Measurements from ENCODE around the gene LETM1. TPM values are rescaled to one million over a fixed set of nuclear protein-coding genes. Genes with fewer than 3 reads are reported as not detected.

LETM1 gene
- total and polyA plus RNA-seq, 4 experiments from 2014 or later = 6.5 to 42.8 (median 25.5) TPM

DNA sequence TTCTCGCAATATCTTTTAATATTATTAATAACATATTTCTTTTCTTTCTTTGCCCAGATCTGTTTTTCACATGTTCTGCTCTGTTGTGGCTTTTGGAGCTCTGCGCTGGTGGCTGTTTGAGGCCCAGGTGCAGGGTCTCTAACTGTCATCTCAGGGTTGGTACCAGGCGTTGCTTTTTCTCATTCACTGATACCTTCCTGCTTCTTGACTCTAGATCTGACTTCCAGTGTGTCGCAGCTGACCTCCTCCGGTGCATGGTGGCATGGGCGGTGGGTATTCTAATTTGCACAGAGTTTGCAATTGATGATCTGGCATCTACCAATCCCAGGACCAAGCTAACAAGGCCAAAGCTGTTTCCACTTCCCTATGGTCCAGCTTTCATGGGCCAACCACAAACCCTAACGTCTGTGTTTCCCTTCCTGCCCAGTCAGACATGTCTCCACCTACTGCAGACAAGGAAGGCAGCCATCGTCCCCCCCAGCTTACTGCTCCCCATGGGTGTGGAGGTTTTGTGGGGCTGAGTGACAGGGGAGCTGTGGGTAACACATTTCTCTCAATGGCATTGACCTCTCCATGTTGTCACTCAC is 25.2 kb downstream of the LETM1 start:
- intact Hi-C loops (cut with micrococcal nuclease) = no loop called here
- Mint-ChIP-seq H3K4me1 (peaks cover 0 to 7% (median 3%) of the 10 kb centered on the region in 4 donors), H3K9me3 (peaks cover 0 to 1% (median 0%) of the 10 kb centered on the region in 8 donors), H3K27me3 (no peaks in the 10 kb centered on the region), H3K27ac (peak overlapping the region in 2 of 7 donors; percentile 19 to 71), H3K36me3 (peaks cover 42 to 53% of the 10 kb centered on the region in 2 donors), H3K4me3 (no peak overlapping the region)
- Histone ChIP-seq H3K27ac (ENCODE audit: low read depth, low read length) (no peak overlapping the region), H3K4me3 (ENCODE audit: low read length in 2 of 2) (no peak overlapping the region), H3K9me3 (ENCODE audit: control insufficient read depth in 1 of 2, low read length in 2 of 2) (no peaks in the 10 kb centered on the region), H3K36me3 (ENCODE audit: insufficient read depth, low read length) (peaks cover 57% of the 10 kb centered on the region), H3K4me1 (ENCODE audit: insufficient read depth, low read length) (no peaks in the 10 kb centered on the region), H3K27me3 (ENCODE audit: insufficient read depth, low read length) (no peaks in the 10 kb centered on the region)
- DNase-seq = no peak
- POLR2A ChIA-PET (ENCODE audit: partially characterized antibody) = no interaction called here
- CTCF ChIA-PET (ENCODE audit: partially characterized antibody) = no interaction called here

DNA sequence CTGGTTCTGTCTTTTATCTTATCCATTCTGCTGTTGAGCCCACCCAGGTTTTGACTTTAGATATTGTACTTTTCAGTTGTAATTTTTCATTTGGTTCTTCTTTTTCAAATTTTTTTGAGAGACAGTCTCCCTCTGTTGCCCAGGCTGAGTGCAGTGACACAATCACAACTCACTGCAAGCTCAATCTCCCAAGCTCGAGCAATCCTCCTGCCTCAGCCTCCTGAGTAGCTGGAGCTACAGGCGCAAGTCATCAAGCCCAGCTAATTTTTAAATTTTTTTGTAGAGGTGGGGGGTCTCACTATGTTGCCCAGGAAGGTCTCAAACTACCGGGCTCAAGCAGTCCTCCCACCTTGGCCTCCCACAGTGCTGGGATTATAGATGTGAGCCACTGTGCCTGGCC is 25.7 kb downstream of the LETM1 start:
- no peaks in the 10 kb centered on the region for H3K27me3 ChIP-seq (ENCODE audit: insufficient read depth, low read length)
- H3K9me3 ChIP-seq (ENCODE audit: control insufficient read depth in 1 of 2, low read length in 2 of 2) = no peaks in the 10 kb centered on the region
- no peak for DNase-seq
- ChIA-PET CTCF (ENCODE audit: partially characterized antibody) (no interaction called here), POLR2A (ENCODE audit: partially characterized antibody) (no interaction called here)
- H3K4me1 ChIP-seq (ENCODE audit: insufficient read depth, low read length) = no peaks in the 10 kb centered on the region
- Mint-ChIP-seq H3K4me3 (no peak overlapping the region), H3K27ac (peak overlapping the region in 1 of 7 donors; percentile 32), H3K27me3 (no peaks in the 10 kb centered on the region), H3K4me1 (peaks cover 0 to 7% (median 3%) of the 10 kb centered on the region in 4 donors), H3K9me3 (peaks cover 0 to 1% (median 0%) of the 10 kb centered on the region in 8 donors), H3K36me3 (peaks cover 43 to 49% of the 10 kb centered on the region in 2 donors)
- H3K27ac ChIP-seq (ENCODE audit: low read depth, low read length) = no peak overlapping the region
- H3K36me3 ChIP-seq (ENCODE audit: insufficient read depth, low read length) = peaks cover 55% of the 10 kb centered on the region
- intact Hi-C loops (cut with micrococcal nuclease) = no loop called here
- no peak overlapping the region for H3K4me3 ChIP-seq (ENCODE audit: low read length in 2 of 2)

DNA sequence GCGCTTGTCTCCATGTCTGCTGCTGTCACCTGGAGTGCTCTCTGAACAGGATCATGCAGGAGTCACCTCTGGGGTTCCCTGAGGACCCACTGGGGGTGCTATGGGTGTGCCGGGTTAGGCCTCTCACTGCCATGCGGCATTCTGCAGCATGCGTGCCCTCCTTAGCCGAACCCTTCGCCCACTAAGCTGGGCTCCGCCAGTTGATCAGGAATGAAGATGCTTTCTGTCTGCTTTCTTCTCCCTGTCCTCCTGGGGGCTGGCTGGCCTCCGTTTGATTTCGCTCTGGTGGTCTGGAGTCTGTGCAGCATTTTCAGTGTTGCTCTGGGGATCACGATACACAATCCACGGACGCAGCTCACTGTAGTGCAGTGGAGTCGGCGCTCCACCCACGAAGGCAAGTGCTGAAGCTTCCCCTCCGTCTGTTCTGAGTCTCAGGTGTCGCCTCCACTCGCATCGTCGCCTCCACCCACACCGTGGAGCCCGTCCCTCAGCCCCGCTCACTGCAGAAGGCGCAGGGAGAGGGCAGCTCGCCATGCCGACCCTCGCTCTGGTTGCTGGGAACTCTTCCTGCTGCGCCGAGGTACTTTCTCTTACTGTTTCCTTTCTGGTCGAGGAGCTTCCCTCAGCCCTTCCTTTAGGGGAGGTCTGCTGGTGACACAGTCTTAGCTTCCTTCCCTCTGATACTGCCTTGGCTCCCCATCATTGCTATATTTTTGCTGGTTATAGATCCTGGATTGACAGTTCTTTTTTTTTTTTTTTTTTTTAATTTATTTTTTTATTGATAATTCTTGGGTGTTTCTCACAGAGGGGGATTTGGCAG is 29.2 kb downstream of the LETM1 start:
- Mint-ChIP-seq H3K27me3 (no peaks in the 10 kb centered on the region), H3K36me3 (peaks cover 36 to 56% of the 10 kb centered on the region in 2 donors), H3K4me1 (peaks cover 0 to 4% (median 3%) of the 10 kb centered on the region in 4 donors), H3K9me3 (no peaks in the 10 kb centered on the region), H3K27ac (peak overlapping the region in 3 of 7 donors; percentile 22 to 53 (median 36)), H3K4me3 (no peak overlapping the region)
- no peaks in the 10 kb centered on the region for H3K9me3 ChIP-seq (ENCODE audit: control insufficient read depth in 1 of 2, low read length in 2 of 2)
- DNase-seq = no peak
- H3K27ac ChIP-seq (ENCODE audit: low read depth, low read length) = no peak overlapping the region
- no peaks in the 10 kb centered on the region for H3K27me3 ChIP-seq (ENCODE audit: insufficient read depth, low read length)
- peaks cover 43% of the 10 kb centered on the region for H3K36me3 ChIP-seq (ENCODE audit: insufficient read depth, low read length)
- H3K4me3 ChIP-seq (ENCODE audit: low read length in 2 of 2) = no peak overlapping the region
- CTCF ChIA-PET (ENCODE audit: partially characterized antibody) = no interaction called here
- H3K4me1 ChIP-seq (ENCODE audit: insufficient read depth, low read length) = no peaks in the 10 kb centered on the region
- intact Hi-C loops (cut with micrococcal nuclease) = no loop called here
- POLR2A ChIA-PET (ENCODE audit: partially characterized antibody) = no interaction called here

DNA sequence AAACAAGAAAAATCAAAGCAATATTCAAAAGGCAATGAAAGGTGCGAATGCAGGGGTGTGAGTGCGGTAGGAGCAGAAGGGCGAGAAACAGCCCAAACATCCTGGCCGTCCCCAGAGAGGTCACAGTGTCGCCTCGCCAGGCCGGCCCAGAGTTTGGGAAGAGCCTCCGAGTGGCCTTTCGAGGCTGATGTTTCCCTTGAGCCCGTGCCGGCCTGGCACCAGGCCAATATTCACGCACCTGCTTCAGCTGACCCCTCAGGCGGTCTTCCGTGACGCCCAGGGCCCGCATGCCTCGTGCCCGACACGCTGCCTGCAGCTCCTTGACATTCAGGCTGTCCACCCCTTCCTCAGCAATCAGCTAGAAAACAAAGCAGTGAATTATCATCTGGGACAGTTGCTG is 30.6 kb downstream of the LETM1 start:
- ChIA-PET CTCF (ENCODE audit: partially characterized antibody) (no interaction called here), POLR2A (ENCODE audit: partially characterized antibody) (no interaction called here)
- H3K9me3 Mint-ChIP-seq = no peaks in the 10 kb centered on the region
- no peak overlapping the region for H3K4me3 Mint-ChIP-seq
- no peak overlapping the region for H3K27ac ChIP-seq (ENCODE audit: low read depth, low read length)
- peaks cover 29 to 51% of the 10 kb centered on the region in 2 donors for H3K36me3 Mint-ChIP-seq
- H3K27me3 Mint-ChIP-seq = no peaks in the 10 kb centered on the region
- no peak overlapping the region for H3K27ac Mint-ChIP-seq
- no peak for DNase-seq
- no peaks in the 10 kb centered on the region for H3K27me3 ChIP-seq (ENCODE audit: insufficient read depth, low read length)
- intact Hi-C loops (cut with micrococcal nuclease) = no loop called here
- no peaks in the 10 kb centered on the region for H3K9me3 ChIP-seq (ENCODE audit: control insufficient read depth in 1 of 2, low read length in 2 of 2)
- H3K4me1 Mint-ChIP-seq = peaks cover 0 to 4% (median 3%) of the 10 kb centered on the region in 4 donors
- H3K36me3 ChIP-seq (ENCODE audit: insufficient read depth, low read length) = peaks cover 34% of the 10 kb centered on the region
- no peaks in the 10 kb centered on the region for H3K4me1 ChIP-seq (ENCODE audit: insufficient read depth, low read length)
- H3K4me3 ChIP-seq (ENCODE audit: low read length in 2 of 2) = no peak overlapping the region

DNA sequence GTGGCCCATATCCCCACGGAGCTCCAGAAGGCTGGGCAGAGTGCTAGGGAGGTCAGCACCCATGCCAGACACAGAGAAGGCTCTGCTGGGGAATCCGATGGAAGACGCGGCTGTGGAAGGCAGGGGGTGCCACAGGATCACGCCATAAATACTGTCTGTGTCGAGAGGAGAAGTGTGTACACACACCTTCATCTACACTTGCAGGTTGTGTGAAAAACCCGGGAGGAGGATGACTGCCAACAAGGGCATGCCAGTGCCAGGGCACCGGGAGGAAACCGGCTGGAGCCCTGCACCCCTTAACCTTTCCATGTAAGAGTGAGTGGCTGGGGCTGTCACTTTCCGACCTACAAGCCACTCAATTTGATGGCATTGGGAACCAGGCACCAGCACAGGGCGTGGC is 31.2 kb downstream of the LETM1 start:
- Histone ChIP-seq H3K9me3 (ENCODE audit: control insufficient read depth in 1 of 2, low read length in 2 of 2) (no peaks in the 10 kb centered on the region), H3K27me3 (ENCODE audit: insufficient read depth, low read length) (no peaks in the 10 kb centered on the region), H3K4me3 (ENCODE audit: low read length in 2 of 2) (no peak overlapping the region), H3K4me1 (ENCODE audit: insufficient read depth, low read length) (no peaks in the 10 kb centered on the region), H3K27ac (ENCODE audit: low read depth, low read length) (no peak overlapping the region), H3K36me3 (ENCODE audit: insufficient read depth, low read length) (peaks cover 38% of the 10 kb centered on the region)
- Mint-ChIP-seq H3K27ac (no peak overlapping the region), H3K4me1 (peaks cover 0 to 2% (median 1%) of the 10 kb centered on the region in 4 donors), H3K27me3 (no peaks in the 10 kb centered on the region), H3K36me3 (peaks cover 31 to 53% of the 10 kb centered on the region in 2 donors), H3K4me3 (no peak overlapping the region), H3K9me3 (no peaks in the 10 kb centered on the region)
- intact Hi-C loops (cut with micrococcal nuclease) = no loop called here
- POLR2A ChIA-PET (ENCODE audit: partially characterized antibody) = no interaction called here
- no peak for DNase-seq
- CTCF ChIA-PET (ENCODE audit: partially characterized antibody) = no interaction called here

DNA sequence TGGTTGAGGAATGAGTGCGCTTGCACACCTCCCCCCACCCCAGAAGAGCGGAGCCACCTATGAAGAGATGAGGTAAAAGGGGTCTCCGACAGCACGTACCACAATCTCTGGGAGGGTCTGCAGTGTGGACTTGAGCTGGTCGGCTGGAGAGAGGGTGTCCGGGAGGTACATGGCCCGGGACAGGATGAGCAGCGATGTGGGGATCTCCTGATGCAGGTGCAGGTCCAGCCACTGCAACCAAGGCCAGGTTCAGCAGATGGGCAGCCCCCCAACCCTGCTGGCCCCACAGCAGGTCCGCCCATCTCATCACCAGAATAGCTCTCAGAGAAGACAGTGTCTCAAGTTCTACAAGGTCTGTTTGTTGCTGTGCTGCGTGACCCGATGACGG is 32.4 kb downstream of the LETM1 start:
- no peak overlapping the region for H3K27ac Mint-ChIP-seq
- no peaks in the 10 kb centered on the region for H3K27me3 Mint-ChIP-seq
- H3K9me3 ChIP-seq (ENCODE audit: control insufficient read depth in 1 of 2, low read length in 2 of 2) = no peaks in the 10 kb centered on the region
- DNase-seq = no peak
- no peaks in the 10 kb centered on the region for H3K4me1 Mint-ChIP-seq
- intact Hi-C loops (cut with micrococcal nuclease) = no loop called here
- H3K9me3 Mint-ChIP-seq = no peaks in the 10 kb centered on the region
- H3K27ac ChIP-seq (ENCODE audit: low read depth, low read length) = no peak overlapping the region
- H3K4me1 ChIP-seq (ENCODE audit: insufficient read depth, low read length) = no peaks in the 10 kb centered on the region
- no peak overlapping the region for H3K4me3 Mint-ChIP-seq
- H3K4me3 ChIP-seq (ENCODE audit: low read length in 2 of 2) = no peak overlapping the region
- peaks cover 32 to 60% of the 10 kb centered on the region in 2 donors for H3K36me3 Mint-ChIP-seq
- ChIA-PET POLR2A (ENCODE audit: partially characterized antibody) (no interaction called here), CTCF (ENCODE audit: partially characterized antibody) (interaction anchor here (1.0 kb wide), 1 partner anchor 75 kb away, joined by 3 read pairs; no protein-coding TSS in a partner anchor)
- H3K36me3 ChIP-seq (ENCODE audit: insufficient read depth, low read length) = peaks cover 47% of the 10 kb centered on the region
- H3K27me3 ChIP-seq (ENCODE audit: insufficient read depth, low read length) = no peaks in the 10 kb centered on the region

DNA sequence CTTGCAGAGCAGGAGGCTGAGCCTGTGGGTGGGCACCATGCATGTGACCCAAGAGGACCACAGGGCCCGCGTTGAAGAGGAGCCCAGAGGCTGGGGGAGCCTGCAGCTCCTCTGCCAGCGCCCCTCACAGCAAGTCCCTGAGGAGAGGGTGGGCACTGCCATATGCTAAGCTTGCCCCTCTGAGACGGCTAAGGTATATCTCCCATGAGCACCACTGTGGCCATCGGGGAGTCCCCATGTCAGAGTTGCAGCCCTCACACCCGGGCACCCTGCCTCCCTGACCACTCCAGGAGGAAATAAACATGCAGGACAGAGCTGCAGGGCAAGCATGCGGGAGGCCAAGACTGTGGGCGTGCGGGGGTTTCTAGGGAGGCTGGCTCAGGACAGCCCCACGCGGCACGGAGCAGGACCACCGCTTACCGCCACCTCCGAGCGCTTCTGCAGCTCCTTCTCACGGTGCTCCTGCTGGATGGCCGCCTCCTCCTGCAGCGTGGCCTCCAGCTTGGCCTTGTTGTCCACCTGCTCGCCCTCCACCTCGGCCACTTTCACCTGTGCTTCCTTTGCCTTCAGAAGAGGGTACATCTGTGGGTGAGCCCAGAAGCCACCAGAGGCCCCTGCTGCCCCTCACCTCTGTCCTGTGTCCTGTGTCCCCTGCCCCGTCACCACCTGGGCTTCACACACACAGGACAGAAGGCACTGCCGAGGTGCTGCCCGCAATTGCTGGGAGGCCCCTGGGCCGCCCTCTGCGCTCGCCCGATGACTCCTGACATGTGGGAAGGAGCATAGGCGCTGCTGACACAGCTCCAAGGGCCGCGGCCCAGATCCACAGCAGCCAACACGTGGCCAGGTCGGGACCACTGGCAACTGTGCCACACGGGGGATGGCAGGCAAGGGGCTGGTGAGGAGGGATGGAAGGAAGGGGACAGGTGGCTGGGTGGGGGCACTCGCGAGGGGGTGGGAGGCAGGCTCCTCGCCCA is 33.1 kb downstream of the LETM1 start:
- Histone ChIP-seq H3K9me3 (ENCODE audit: control insufficient read depth in 1 of 2, low read length in 2 of 2) (no peaks in the 10 kb centered on the region), H3K4me1 (ENCODE audit: insufficient read depth, low read length) (no peaks in the 10 kb centered on the region), H3K36me3 (ENCODE audit: insufficient read depth, low read length) (peaks cover 50% of the 10 kb centered on the region), H3K27ac (ENCODE audit: low read depth, low read length) (no peak overlapping the region), H3K4me3 (ENCODE audit: low read length in 2 of 2) (no peak overlapping the region), H3K27me3 (ENCODE audit: insufficient read depth, low read length) (no peaks in the 10 kb centered on the region)
- H3K9me3 Mint-ChIP-seq = no peaks in the 10 kb centered on the region
- POLR2A ChIA-PET (ENCODE audit: partially characterized antibody) = no interaction called here
- H3K4me1 Mint-ChIP-seq = no peaks in the 10 kb centered on the region
- DNase-seq = no peak
- CTCF ChIA-PET (ENCODE audit: partially characterized antibody) = interaction anchor here (0.6 to 1.0 kb wide), 2 partner anchors 60 to 76 kb away, joined by 3 read pairs; no protein-coding TSS in a partner anchor
- peaks cover 32 to 65% of the 10 kb centered on the region in 2 donors for H3K36me3 Mint-ChIP-seq
- H3K27ac Mint-ChIP-seq = no peak overlapping the region
- H3K27me3 Mint-ChIP-seq = no peaks in the 10 kb centered on the region
- H3K4me3 Mint-ChIP-seq = no peak overlapping the region
- intact Hi-C loops (cut with micrococcal nuclease) = no loop called here
